WTC11 (cell line): ENCODE results near the gene TTC14. TPM values are rescaled to one million over a fixed set of nuclear protein-coding genes. Genes with fewer than 3 reads are reported as not detected.
A peak's percentile ranks its signal among the peaks of the same experiment; 100 is the strongest.

Experiments
- ATAC-seq: fragments of 200-7000 bp; cut with Tn5 transposase; 2 replicates; pipeline ENCODE4 v1.10.0; 2021; ENCODE audit warnings: mild to moderate bottlenecking, moderate library complexity
- CTCF ChIA-PET: fragments of 300-600 bp; sonication (Branson Sonifier 250); formaldehyde crosslinking; loops from one replicate; lab custom pipeline; 2021; ENCODE audit warnings: antibody characterized with exemption; lab: Charles Lee
- POLR2A ChIA-PET: fragments of 350-600 bp; sonication (Branson Sonifier 250); formaldehyde crosslinking; loops from one replicate; lab custom pipeline; 2021; ENCODE audit warnings: antibody characterized with exemption; lab: Charles Lee
- DNase-seq: peaks from one replicate; pipeline ENCODE4 v3.0.0; 2021; ENCODE audit warnings: low spot score
- H3K27ac Mint-ChIP-seq: 2 replicates; pipeline ENCODE4 v1.8.0; 2021; ENCODE audit warnings: mixed read lengths
- H3K27me3 Mint-ChIP-seq: 2 replicates; pipeline ENCODE4 v1.8.0; 2021; ENCODE audit warnings: low read depth, mild to moderate bottlenecking, moderate library complexity, mixed read lengths
- H3K36me3 Mint-ChIP-seq: 2 replicates; pipeline ENCODE4 v1.8.0; 2021; ENCODE audit warnings: mixed read lengths
- H3K4me1 Mint-ChIP-seq: 2 replicates; pipeline ENCODE4 v1.8.0; 2022; ENCODE audit warnings: mixed read lengths
- H3K4me3 Mint-ChIP-seq: 2 replicates; pipeline ENCODE4 v1.8.0; 2021; ENCODE audit warnings: mild to moderate bottlenecking, moderate library complexity, mixed read lengths
- H3K9me3 Mint-ChIP-seq: 2 replicates; pipeline ENCODE4 v1.8.0; 2021; ENCODE audit warnings: mixed read lengths
- ATF2 ChIP-seq: sonication (generic); formaldehyde crosslinking; IDR thresholded peaks from 2 replicates; pipeline ENCODE4 v1.8.1; 2022; ENCODE audit warnings: low read depth, missing genetic modification reagents, borderline replicate concordance
- CBFB ChIP-seq: sonication (generic); formaldehyde crosslinking; IDR thresholded peaks from 2 replicates; pipeline ENCODE4 v1.8.1; 2022; ENCODE audit warnings: mild to moderate bottlenecking, low read depth, missing genetic modification reagents
- CTCF ChIP-seq: fragments of 200-600 bp; IDR thresholded peaks from 2 replicates; pipeline ENCODE4 v1.8.0; 2022; ENCODE audit warnings: antibody characterized with exemption
- E2F5 ChIP-seq: sonication (generic); formaldehyde crosslinking; IDR thresholded peaks from 2 replicates; pipeline ENCODE4 v1.8.1; 2022; ENCODE audit warnings: mild to moderate bottlenecking, moderate library complexity, missing genetic modification reagents
- FOXJ3 ChIP-seq: sonication (generic); formaldehyde crosslinking; IDR thresholded peaks from 2 replicates; pipeline ENCODE4 v1.9.0; 2021; ENCODE audit warnings: missing genetic modification reagents, mild to moderate bottlenecking, borderline replicate concordance
- FOXP1 ChIP-seq: sonication (generic); formaldehyde crosslinking; IDR thresholded peaks from 2 replicates; pipeline ENCODE4 v1.8.0; 2022; ENCODE audit warnings: missing genetic modification reagents, mild to moderate bottlenecking, moderate library complexity, borderline replicate concordance
- GTF2I ChIP-seq: fragments of 250-450 bp; sonication (Bioruptor Pico); conservative IDR thresholded peaks from 2 replicates; pipeline ENCODE4 v1.4.0; 2021; ENCODE audit warnings: mild to moderate bottlenecking
- IRF1 ChIP-seq: sonication (generic); formaldehyde crosslinking; IDR thresholded peaks from 2 replicates; pipeline ENCODE4 v1.8.0; 2023; ENCODE audit warnings: missing genetic modification reagents
- MXD4 ChIP-seq: fragments of 250-450 bp; sonication (Bioruptor Pico); IDR thresholded peaks from 2 replicates; pipeline ENCODE4 v1.8.0; 2021; ENCODE audit warnings: mild to moderate bottlenecking, moderate library complexity, borderline replicate concordance
- NFE2L1 ChIP-seq: sonication (generic); formaldehyde crosslinking; IDR thresholded peaks from 2 replicates; pipeline ENCODE4 v1.8.1; 2023; ENCODE audit warnings: missing genetic modification reagents
- PRDM15 ChIP-seq: sonication (generic); formaldehyde crosslinking; IDR thresholded peaks from 2 replicates; pipeline ENCODE4 v1.8.0; 2022; ENCODE audit warnings: missing genetic modification reagents
- SMAD3 ChIP-seq: sonication (generic); formaldehyde crosslinking; IDR thresholded peaks from 2 replicates; pipeline ENCODE4 v1.8.0; 2022; ENCODE audit warnings: missing genetic modification reagents, mild to moderate bottlenecking, borderline replicate concordance
- SOX15 ChIP-seq: fragments of 250-450 bp; sonication (Bioruptor Pico); IDR thresholded peaks from 2 replicates; pipeline ENCODE4 v1.9.0; 2021; ENCODE audit warnings: mild to moderate bottlenecking
- SP1 ChIP-seq: sonication (generic); formaldehyde crosslinking; conservative IDR thresholded peaks from 2 replicates; pipeline ENCODE4 v1.8.1; 2022; ENCODE audit warnings: missing genetic modification reagents
- USF2 ChIP-seq: sonication (generic); formaldehyde crosslinking; IDR thresholded peaks from 2 replicates; pipeline ENCODE4 v1.8.1; 2023; ENCODE audit warnings: mild to moderate bottlenecking, missing genetic modification reagents, moderate library complexity
- ZNF121 ChIP-seq: sonication (generic); formaldehyde crosslinking; IDR thresholded peaks from 2 replicates; pipeline ENCODE4 v1.8.0; 2023; ENCODE audit warnings: missing genetic modification reagents
- ZNF138 ChIP-seq: sonication (generic); formaldehyde crosslinking; conservative IDR thresholded peaks from 2 replicates; pipeline ENCODE4 v1.8.1; 2022; ENCODE audit warnings: mild to moderate bottlenecking, moderate library complexity, missing genetic modification reagents
- ZNF219 ChIP-seq: sonication (generic); formaldehyde crosslinking; IDR thresholded peaks from 2 replicates; pipeline ENCODE4 v1.8.0; 2023; ENCODE audit warnings: missing genetic modification reagents, mild to moderate bottlenecking, borderline replicate concordance
- ZNF317 ChIP-seq: sonication (generic); formaldehyde crosslinking; IDR thresholded peaks from 2 replicates; pipeline ENCODE4 v1.8.1; 2023; ENCODE audit warnings: low read depth, mild to moderate bottlenecking, moderate library complexity, missing genetic modification reagents, borderline replicate concordance
- ZNF423 ChIP-seq: fragments of 250-450 bp; sonication (Bioruptor Pico); IDR thresholded peaks from 2 replicates; pipeline ENCODE4 v2.1.2; 2022; ENCODE audit warnings: mild to moderate bottlenecking, moderate library complexity
- total RNA-seq: library from RNA; stranded (reverse); gene quantifications from 3 replicates; pipeline ENCODE4 v1.2.3, GENCODE V29; 2021
- TF ChIP-seq, protein P1 (sequence below): sonication (generic); formaldehyde crosslinking; IDR thresholded peaks from 2 replicates; pipeline ENCODE4 v1.8.1; 2022; ENCODE audit warnings: missing genetic modification reagents, borderline replicate concordance
- TF ChIP-seq, protein P2 (sequence below): sonication (generic); formaldehyde crosslinking; IDR thresholded peaks from 2 replicates; pipeline ENCODE4 v1.8.0; 2022; ENCODE audit warnings: mild to moderate bottlenecking, missing genetic modification reagents

Gene TTC14
- total RNA-seq, 1 experiment from 2014 or later = 26.0 TPM

- ChIA-PET CTCF (no interaction called here), POLR2A (no interaction called here)
- no peaks in the 10 kb centered on the region for H3K27me3 Mint-ChIP-seq
- no peak for DNase-seq
- peaks cover 10% of the 10 kb centered on the region for H3K4me1 Mint-ChIP-seq
- no peak for TF ChIP-seq CBFB
- TF ChIP-seq ZNF423 (CRISPR knock-in tag) = no peak
- no peak for TF ChIP-seq SP1
- H3K4me3 Mint-ChIP-seq = no peak overlapping the region
- no peak for ATAC-seq
- H3K9me3 Mint-ChIP-seq = peaks cover 10% of the 10 kb centered on the region
- no peak overlapping the region for H3K27ac Mint-ChIP-seq
- peaks cover 10% of the 10 kb centered on the region for H3K36me3 Mint-ChIP-seq
Measured at GRCh38 chr3:180619723-180620122, 17.8 kb downstream of the TTC14 start.

DNA sequence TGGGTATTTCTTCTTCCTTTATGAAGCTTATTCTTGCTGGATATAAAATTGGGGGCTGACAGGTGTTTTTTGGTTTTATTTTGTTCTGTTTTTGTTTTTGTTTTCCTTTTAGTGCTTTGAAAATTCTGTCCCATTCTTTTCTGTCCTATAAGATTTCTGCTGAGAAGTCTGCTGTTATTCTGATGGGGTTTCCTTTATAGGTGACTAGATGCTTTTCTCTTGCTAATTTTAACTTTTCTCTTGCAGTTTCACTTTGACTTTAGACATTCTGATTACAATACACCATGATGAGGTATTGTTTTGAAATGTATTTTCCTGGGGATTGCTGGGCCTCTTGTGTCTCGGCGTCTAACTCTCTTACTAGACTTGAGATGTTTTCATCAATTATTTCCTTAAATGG, 22.8 kb downstream of the TTC14 start:
- H3K27me3 Mint-ChIP-seq = no peaks in the 10 kb centered on the region
- no peak overlapping the region for H3K4me3 Mint-ChIP-seq
- CTCF ChIA-PET = no interaction called here
- TF ChIP-seq NFE2L1 (CRISPR knock-in tag) = no peak
- TF ChIP-seq IRF1 (CRISPR knock-in tag) = no peak
- no peak for TF ChIP-seq GTF2I (CRISPR knock-in tag)
- no peak for TF ChIP-seq E2F5
- no peak for TF ChIP-seq ZNF121 (CRISPR knock-in tag)
- TF ChIP-seq CBFB = no peak
- no peak for TF ChIP-seq ATF2 (CRISPR knock-in tag)
- TF ChIP-seq SOX15 (CRISPR knock-in tag) = no peak
- no peak for TF ChIP-seq FOXP1 (CRISPR knock-in tag)
- no peak for TF ChIP-seq CTCF
- peaks cover 18% of the 10 kb centered on the region for H3K9me3 Mint-ChIP-seq
- H3K4me1 Mint-ChIP-seq = peaks cover 18% of the 10 kb centered on the region
- peaks cover 18% of the 10 kb centered on the region for H3K36me3 Mint-ChIP-seq
- POLR2A ChIA-PET = no interaction called here
- no peak overlapping the region for H3K27ac Mint-ChIP-seq
- peak; percentile 51; the same call in 1 of the 2 replicates for ATAC-seq
- no peak for DNase-seq

DNA sequence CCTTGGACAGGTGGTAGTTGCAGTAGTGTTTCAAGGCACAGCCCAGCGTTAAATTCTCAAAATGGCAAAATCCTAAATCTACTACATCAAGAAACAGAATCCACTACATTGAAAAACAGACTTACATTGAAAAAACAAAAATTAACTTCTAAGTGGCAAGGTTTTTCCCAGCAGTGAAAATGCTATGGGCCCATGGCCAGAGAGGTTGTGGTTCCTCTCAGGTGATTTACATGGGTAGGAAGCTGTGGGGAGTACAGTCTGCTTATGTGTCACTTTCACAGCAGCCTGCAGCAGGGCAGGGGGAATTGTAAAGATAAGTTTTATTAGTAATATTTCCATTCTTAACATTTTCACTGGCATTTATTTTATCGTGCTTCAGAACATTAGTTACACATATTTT, 24.9 kb downstream of the TTC14 start:
- DNase-seq (no peak), ATAC-seq (no peak)
- Mint-ChIP-seq H3K27me3 (no peaks in the 10 kb centered on the region), H3K27ac (no peak overlapping the region), H3K4me1 (peaks cover 18% of the 10 kb centered on the region), H3K36me3 (peaks cover 18% of the 10 kb centered on the region), H3K4me3 (no peak overlapping the region), H3K9me3 (peaks cover 18% of the 10 kb centered on the region)
- ChIA-PET POLR2A (no interaction called here), CTCF (no interaction called here)
- no peak for TF ChIP-seq GTF2I (CRISPR knock-in tag)
- no peak for TF ChIP-seq ZNF138 (CRISPR knock-in tag)
- TF ChIP-seq ZNF317 (CRISPR knock-in tag) = no peak
- TF ChIP-seq, protein P1, sequence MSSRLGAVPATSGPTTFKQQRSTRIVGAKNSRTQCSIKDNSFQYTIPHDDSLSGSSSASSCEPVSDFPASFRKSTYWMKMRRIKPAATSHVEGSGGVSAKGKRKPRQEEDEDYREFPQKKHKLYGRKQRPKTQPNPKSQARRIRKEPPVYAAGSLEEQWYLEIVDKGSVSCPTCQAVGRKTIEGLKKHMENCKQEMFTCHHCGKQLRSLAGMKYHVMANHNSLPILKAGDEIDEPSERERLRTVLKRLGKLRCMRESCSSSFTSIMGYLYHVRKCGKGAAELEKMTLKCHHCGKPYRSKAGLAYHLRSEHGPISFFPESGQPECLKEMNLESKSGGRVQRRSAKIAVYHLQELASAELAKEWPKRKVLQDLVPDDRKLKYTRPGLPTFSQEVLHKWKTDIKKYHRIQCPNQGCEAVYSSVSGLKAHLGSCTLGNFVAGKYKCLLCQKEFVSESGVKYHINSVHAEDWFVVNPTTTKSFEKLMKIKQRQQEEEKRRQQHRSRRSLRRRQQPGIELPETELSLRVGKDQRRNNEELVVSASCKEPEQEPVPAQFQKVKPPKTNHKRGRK (CRISPR knock-in tag) = no peak
- no peak for TF ChIP-seq FOXJ3
- no peak for TF ChIP-seq SP1
- TF ChIP-seq USF2 = no peak
- TF ChIP-seq, protein P2, sequence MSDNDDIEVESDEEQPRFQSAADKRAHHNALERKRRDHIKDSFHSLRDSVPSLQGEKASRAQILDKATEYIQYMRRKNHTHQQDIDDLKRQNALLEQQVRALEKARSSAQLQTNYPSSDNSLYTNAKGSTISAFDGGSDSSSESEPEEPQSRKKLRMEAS (CRISPR knock-in tag) = no peak
- no peak for TF ChIP-seq PRDM15
- TF ChIP-seq ZNF219 (CRISPR knock-in tag) = no peak
- TF ChIP-seq SMAD3 (CRISPR knock-in tag) = no peak
- TF ChIP-seq SOX15 (CRISPR knock-in tag) = no peak
- no peak for TF ChIP-seq MXD4 (CRISPR knock-in tag)
